HG02973 (cell line): ENCODE results near the gene CTSW.

Experiments used
- ATAC-seq: cut with Tn5 transposase; IDR thresholded peaks from one replicate; pipeline ENCODE4 v1.9.1; 2021; ENCODE audit warnings: moderate library complexity; ENCODE audit not compliant: unreplicated experiment

The CTSW gene

DNA sequence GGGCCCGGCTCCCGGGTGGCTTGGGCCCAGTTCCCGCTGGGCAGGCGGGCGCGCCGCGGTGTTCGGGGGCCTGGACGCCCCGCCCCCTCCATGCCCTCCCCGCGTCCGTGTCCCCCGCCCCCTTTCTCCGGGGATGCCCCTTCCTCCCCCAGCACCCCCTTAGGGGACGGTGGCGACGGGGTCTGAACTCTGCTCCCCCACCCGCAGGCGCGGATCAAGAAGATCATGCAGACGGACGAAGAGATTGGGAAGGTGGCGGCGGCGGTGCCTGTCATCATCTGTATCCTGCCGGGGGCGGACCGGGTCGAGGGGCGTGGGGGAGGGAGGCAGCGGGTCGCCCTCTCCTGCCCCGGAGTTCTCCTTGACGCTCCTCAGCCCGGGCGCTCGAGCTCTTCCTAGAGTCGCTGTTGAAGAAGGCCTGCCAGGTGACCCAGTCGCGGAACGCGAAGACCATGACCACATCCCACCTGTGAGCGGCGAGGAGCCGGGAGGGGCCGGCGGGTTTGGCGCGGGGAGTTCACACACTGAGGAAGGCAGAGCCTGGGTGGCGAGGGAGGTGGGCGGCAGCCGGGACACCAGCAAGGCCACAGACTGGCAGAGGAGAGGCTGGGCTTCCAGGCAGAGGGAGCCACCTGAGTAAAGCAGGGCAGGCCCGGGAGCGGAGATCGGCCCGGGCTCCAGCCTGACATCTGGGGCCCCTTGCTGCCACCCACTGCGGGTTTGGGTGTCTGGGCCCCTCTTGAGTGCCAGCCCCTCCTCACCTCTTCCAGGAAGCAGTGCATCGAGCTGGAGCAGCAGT, 40.1 kb downstream of the CTSW start:
- peak; percentile 31 for ATAC-seq

DNA sequence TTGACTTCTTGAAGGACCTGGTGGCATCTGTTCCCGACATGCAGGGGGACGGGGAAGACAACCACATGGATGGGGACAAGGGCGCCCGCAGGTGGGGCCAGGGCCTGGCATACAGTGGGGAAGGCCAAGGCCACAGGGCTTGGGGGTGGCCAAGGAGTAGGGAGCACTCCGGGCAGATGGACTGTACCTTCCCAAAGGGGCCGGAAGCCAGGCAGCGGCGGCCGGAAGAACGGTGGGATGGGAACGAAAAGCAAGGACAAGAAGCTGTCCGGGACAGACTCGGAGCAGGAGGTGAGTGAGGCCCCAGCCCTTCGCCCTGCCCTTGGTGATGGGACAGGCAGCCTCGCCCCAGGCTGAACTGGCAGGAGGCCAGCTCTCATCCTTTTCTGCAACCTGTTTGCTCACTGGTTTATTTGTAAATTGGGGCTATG, 40.8 kb downstream of the CTSW start:
- no peak for ATAC-seq

DNA sequence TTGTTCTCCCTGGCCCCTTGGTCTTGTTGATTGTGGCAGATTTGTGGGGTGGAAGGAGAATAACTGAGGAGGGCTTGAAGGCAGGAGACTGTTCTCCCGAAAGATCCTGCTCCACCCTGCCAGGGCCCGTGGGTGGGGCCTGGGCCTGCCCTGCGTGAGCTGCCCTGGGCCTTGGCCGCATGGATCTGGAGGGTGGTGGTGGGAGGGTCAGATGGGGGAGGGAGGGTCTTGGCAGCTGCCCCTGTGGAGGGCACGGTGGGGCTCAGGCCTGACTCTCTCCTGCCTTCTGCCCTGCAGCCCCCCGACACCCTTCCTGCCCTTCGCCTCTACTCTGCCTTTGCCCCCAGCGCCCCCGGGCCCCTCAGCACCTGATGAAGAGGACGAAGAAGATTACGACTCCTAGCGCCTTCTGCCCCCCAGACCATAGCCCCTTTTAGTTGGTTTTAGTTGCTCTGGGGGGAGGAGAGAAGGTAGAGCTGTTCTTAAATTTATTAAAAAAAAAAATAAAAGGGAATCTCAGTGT, 41.5 kb downstream of the CTSW start:
- ATAC-seq, result no peak

DNA sequence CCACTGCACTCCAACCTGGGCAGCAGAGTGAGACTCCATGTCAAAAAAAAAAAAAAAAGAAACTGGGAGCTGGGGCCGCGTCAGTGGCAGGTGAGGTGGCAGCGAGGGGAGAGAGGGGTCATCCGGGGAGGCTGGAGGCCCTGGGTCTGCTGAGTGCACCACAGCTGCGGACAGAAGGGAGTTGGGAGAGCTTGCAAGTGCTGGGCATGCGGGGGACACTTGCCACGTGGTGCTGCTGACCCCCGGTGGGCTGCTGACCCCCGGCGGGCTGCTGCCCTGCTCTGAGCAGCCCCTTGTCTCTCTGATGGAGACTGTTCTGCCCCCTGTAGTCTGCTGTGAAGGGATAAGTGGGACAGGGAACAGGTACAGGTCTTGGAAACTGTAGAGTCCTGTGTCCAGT, 42.2 kb downstream of the CTSW start:
- no peak for ATAC-seq

DNA sequence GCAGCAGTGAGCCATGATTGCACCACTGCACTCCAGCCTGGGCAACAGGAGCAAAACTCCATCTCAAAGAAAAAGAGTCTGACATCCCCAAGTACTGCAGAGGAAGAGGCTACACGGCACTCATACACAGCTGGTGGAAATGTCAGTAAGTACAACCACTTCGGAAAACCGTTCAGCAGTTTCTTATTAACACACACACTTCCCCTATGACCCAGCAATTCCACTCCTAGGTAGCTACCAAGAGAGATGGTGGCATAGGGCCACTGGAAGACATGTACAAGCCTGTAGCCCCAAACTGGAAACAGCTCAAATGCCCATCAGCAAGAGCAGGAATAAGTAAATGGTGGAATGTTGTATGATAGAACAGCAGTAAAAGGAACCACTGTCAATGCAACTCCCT, 42.9 kb downstream of the CTSW start:
- ATAC-seq, result no peak

DNA sequence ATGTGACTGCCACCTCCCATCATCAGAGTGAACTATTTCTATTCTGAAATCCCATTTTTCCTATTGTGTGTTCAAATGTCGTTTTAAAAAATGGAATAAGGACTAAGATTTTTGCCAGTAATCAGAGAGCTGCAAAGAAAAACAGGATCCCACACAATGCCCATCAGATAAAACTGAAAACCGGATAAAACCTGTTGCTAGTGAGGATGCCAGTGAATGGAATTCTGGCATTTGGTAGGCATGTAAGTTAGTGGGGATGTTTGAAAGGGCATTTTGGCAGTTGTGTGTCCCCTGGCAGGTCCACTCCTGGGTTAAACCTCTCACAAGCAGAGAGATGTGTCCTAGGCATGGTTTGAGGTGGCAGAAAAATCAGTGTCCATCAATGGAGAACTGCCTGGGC, 45.8 kb downstream of the CTSW start:
- ATAC-seq, result no peak

DNA sequence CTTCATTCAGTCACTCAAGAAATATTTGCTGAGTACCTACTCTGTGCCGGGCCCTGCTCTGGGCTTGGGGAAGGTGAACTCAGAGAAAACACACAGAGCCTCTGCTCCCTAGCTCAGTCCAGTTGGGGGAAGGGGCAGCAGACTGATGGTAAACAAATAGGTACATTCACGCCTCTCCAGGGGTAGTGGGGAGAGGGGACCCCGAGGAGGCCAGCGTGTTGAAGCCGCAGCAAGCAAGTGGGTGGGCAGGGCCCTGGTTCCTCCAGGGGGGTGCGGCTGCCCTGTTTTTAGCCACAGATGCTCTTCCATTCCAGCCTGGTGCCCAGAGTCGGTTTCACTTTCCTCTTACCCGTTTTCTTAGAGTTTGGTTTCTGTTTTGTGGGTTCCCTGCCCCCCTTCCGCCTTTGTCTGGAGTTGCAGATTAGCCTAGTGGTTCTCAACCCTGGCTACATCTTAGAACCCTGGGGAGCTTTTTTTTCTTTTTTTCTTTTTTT, 48.3 kb downstream of the CTSW start:
- ATAC-seq, result peak; percentile 68

DNA sequence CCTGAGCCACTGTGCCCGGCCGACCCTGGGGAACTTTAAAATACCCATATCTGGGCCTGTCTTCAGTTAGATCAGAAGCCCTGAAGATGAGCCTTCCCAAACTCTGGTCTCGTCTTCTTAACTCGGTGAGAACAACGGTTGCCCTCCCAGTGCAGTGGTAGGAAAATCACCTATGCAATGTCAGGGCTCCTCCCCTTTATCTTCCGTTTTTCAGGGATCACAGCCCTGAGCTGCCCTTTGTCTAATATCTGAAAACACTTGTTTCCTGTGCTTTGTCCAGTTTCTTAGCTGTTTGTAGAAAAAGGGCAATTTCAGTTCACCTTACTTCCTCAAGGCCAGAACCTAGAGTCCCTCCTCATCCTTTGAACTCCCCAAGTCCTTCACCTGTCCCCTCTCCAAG, 49.0 kb downstream of the CTSW start:
- no peak for ATAC-seq

DNA sequence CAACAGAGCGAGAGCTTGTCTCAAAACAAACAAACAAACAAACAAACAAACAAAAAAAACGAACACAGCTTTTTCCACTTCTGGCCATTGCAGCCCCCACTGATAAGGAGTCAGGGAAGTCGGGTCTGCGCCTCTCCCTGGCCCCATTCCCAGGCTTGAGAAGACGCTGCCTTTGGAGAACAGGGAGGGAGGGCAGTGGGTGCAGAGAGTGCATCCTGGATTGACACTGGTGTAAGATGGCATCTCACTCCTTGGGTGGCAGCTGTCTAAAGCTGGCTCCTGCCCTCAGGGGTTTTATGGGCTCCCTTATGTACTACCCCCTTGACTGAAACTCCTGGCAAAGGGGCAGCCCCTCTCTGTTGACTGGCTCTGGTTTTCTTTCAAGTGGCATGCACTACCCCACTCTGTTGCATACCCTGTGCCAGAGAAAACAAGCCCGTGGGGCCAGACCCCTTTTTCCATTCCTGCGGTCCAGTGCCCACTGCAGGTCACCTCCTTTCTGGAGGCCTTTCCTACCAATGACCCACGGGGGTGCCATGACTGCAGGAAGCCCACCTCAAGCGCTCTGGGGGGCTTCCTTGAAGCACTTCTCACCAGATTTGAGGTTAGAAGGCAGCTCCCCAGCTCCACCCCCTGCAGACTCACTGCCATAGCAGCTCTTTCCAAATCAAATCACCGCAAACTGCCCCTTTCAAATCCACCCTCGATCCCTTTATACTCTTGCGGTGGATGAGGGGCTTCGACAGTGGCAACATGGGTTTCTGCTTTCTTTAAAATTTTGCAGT, 52.3 kb downstream of the CTSW start:
- ATAC-seq, result no peak

DNA sequence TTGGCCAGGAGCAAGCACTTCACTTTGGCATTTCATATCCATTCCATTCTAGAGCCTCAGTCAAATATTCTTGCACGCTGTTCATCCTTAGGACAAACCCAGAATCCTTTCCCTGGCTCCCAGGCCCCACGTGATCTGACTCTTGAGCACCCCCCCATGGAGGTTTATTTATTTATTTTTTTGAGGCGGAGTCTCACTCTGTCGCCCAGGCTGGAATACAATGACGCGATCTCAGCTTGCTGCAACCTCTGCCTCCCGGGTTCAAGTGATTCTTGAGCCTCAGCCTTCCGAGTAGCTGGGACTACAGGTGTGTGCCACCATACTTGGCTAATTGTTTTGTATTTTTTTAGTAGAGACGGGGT, 52.9 kb downstream of the CTSW start:
- no peak for ATAC-seq
